Ectodermal cell (in vitro differentiated cells): ENCODE results near the gene MSRB2.
A peak's percentile ranks its signal among the peaks of the same experiment; 100 is the strongest.

Experiments
- H3K27ac ChIP-seq: 2 replicates; pipeline ENCODE4 v1.7.0; 2013; ENCODE audit warnings: mild to moderate bottlenecking, low read depth, low read length; ENCODE audit not compliant: insufficient read depth, poor library complexity, severe bottlenecking
- H3K27me3 ChIP-seq: 2 replicates; pipeline ENCODE4 v1.7.0; 2013; ENCODE audit warnings: mild to moderate bottlenecking, low read length; ENCODE audit not compliant: insufficient read depth, control insufficient read depth, poor library complexity, severe bottlenecking
- H3K36me3 ChIP-seq: one replicate; pipeline ENCODE4 v1.7.0; 2013; ENCODE audit warnings: low read length; ENCODE audit not compliant: control insufficient read depth, insufficient read depth
- H3K4me1 ChIP-seq: one replicate; pipeline ENCODE4 v1.7.0; 2013; ENCODE audit warnings: low read length; ENCODE audit not compliant: control insufficient read depth, insufficient read depth
- H3K4me3 ChIP-seq: 2 replicates; pipeline ENCODE4 v1.7.0; 2013; ENCODE audit warnings: low read depth, low read length, control low read depth; ENCODE audit not compliant: insufficient read depth
- H3K9me3 ChIP-seq: 2 replicates; pipeline ENCODE4 v1.7.0; 2013; ENCODE audit warnings: mild to moderate bottlenecking, low read length, moderate library complexity; ENCODE audit not compliant: control insufficient read depth
- WGBS, 2 experiments: methylation state at CpG; one replicate each; pipeline ENCODE4 v1.1.7; 2013; ENCODE audit warnings: missing lambda C conversion rate in 2 of 2; 5-methylcytosine and 5-hydroxymethylcytosine counted together

MSRB2 gene

DNA sequence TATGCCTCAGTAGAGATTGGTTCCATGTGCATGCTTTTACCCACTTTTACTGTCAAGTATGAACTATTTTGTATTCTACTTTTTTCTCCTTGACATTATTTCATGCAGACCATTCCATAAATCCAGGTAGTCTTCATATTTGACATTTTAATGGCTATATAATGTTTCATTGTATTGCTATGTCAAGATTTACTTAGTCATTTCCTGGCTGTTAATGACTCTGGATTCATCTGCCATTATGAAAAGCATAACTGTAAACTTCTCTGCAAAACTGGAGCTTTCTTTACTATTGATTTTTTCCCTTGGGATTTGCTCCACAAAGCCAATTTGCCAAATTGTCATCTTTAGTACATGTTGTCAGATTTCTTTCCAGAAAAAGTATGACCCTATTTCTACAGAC lies 6.8 kb upstream of the MSRB2 start:
- H3K27ac ChIP-seq, result no peak overlapping the region
- no peaks in the 10 kb centered on the region for H3K4me1 ChIP-seq
- no peak overlapping the region for H3K4me3 ChIP-seq
- no peaks in the 10 kb centered on the region for H3K27me3 ChIP-seq
- H3K9me3 ChIP-seq, result no peaks in the 10 kb centered on the region
- H3K36me3 ChIP-seq, result no peaks in the 10 kb centered on the region

DNA sequence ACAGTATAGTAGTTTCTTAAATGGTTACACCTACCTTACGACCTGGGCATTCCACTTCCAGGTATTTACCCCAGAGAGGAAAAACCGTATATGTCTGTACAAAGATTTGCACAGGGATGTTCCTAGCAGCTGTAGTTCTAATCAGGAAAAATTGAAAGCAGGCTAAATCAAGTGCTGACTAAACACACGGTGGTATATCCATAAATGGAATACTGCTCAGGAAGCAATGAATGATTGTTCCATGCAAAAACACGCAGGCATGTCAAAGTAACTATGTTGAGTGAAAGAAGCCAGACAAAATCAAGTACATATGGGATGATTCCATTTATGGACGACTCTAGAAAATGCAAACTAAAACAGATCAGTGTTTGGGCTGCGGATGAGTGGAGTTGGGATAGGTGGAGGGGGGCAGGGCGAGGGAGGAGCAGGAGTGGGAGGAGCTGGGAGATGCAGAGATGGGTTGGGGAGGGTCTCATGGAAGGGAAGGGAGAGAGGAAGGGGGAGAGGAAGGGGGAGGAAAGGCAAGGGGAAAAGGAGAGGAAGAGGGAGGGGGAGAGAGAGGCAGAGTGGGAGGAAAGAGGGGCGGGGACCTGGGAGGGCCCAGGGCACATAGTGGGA lies 484 bp upstream of the MSRB2 start:
- 78% methylated on average over 8 of the region's 8 CpGs for WGBS, 2 experiments
- Histone ChIP-seq H3K36me3 (no peaks in the 10 kb centered on the region), H3K4me1 (peaks cover 2% of the 10 kb centered on the region), H3K27me3 (no peaks in the 10 kb centered on the region), H3K9me3 (no peaks in the 10 kb centered on the region), H3K27ac (no peak overlapping the region), H3K4me3 (no peak overlapping the region)

DNA sequence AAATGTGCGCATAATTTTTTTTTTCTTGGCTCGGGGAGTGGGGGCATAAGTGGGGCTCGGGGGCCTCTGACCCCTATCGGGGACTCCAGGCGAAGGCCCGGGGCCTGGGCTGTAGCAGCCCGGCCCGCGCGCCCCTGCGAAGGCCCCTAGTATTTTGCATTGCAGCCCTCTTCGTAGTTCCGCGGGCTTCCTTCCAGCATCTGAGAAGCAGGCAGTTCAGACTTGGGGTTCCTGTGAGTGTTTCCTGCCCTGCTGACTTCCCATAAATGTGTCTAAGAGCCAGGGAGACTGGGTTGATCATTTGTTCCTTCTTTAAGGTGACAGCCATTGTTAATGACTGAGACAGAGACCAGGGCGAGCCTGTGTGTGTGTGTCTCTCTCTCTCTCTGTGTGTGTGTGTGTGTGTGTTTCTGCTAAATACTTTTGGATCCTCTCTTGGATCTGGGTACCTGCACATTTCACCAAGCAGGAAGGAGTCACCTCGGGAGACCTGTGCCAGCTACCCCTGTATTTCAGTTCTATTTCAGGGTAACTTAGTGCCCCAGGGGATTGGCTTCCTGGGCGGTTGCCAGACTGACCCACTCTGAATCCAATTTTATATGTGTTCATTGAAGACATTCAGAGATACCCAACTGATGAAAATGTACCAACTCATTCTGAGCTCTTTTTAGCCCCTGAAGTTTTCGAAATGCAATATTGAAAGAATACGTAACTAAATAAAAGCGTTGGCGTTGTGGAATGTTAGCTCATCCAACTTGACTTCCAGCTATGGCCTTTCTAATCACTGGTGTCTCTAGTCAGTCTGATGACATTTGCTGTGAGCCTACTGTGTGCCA lies 805 bp downstream of the MSRB2 start:
- no peaks in the 10 kb centered on the region for H3K27me3 ChIP-seq
- WGBS, 2 experiments, result 25% methylated on average over 21 of the region's 21 CpGs
- no peaks in the 10 kb centered on the region for H3K36me3 ChIP-seq
- peak overlapping the region; percentile 68 for H3K27ac ChIP-seq
- peaks cover 7% of the 10 kb centered on the region for H3K4me1 ChIP-seq
- H3K4me3 ChIP-seq, result peak overlapping the region; percentile 77
- no peaks in the 10 kb centered on the region for H3K9me3 ChIP-seq

DNA sequence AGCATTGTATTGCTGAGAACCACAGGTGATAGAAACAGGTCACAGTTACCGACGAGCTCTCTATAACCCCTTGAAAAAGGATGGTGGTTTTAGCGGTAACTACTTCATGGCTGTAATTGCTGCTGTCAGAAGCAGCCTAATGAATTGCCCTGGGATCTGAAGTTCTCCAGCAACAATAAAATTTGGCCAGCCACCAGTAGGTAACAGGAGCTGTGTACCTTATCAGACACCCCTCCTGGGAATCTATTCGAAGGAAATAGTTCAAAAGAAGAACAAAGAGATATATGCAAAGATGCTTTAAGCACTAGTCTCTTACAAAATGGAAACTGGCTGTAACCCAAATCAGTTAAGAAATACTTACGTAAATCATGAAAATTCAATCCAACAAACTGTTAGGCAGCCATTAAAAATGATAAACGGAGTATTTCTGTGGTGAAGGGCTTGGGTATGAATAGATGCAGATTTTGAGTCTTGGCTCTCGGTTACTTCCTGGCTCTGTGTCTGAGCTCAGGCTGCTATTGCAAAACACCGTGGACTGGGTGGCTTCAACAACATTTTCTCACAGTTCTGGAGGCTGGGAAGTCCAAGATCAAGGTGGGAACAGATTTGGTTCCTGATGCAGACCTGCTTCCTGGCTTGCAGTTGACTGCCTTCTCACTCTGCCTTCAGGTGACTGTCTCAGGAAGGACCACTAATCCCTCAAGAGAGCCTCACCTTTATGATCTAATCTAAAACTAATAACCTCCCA lies 1.6 kb downstream of the MSRB2 start:
- no peaks in the 10 kb centered on the region for H3K9me3 ChIP-seq
- no peak overlapping the region for H3K27ac ChIP-seq
- H3K4me1 ChIP-seq, result peaks cover 7% of the 10 kb centered on the region
- H3K4me3 ChIP-seq, result peak overlapping the region; percentile 77
- H3K36me3 ChIP-seq, result no peaks in the 10 kb centered on the region
- WGBS, 2 experiments, result 73 to 79% methylated on average over 7 to 8 of the region's 8 CpGs
- H3K27me3 ChIP-seq, result no peaks in the 10 kb centered on the region

- no peak overlapping the region for H3K4me3 ChIP-seq
- no peaks in the 10 kb centered on the region for H3K27me3 ChIP-seq
- peaks cover 7% of the 10 kb centered on the region for H3K4me1 ChIP-seq
- 88 to 95% methylated on average over 2 to 3 of the region's 3 CpGs for WGBS, 2 experiments
- H3K27ac ChIP-seq, result no peak overlapping the region
- no peaks in the 10 kb centered on the region for H3K36me3 ChIP-seq
- no peaks in the 10 kb centered on the region for H3K9me3 ChIP-seq
Observed at GRCh38 chr10:23099079-23099478, 3.7 kb downstream of the MSRB2 start.

GRCh38 chr10:23099816-23100215 lies 4.4 kb downstream of the MSRB2 start:
- Histone ChIP-seq H3K36me3 (no peaks in the 10 kb centered on the region), H3K4me3 (no peak overlapping the region), H3K27ac (no peak overlapping the region), H3K27me3 (no peaks in the 10 kb centered on the region), H3K4me1 (peaks cover 7% of the 10 kb centered on the region), H3K9me3 (no peaks in the 10 kb centered on the region)
- 85 to 89% methylated on average over 2 of the region's 2 CpGs for WGBS, 2 experiments

GRCh38 chr10:23100331-23101030 lies 5.1 kb downstream of the MSRB2 start:
- Histone ChIP-seq H3K4me3 (no peak overlapping the region), H3K36me3 (no peaks in the 10 kb centered on the region), H3K27me3 (no peaks in the 10 kb centered on the region), H3K27ac (no peak overlapping the region), H3K4me1 (peaks cover 7% of the 10 kb centered on the region), H3K9me3 (no peaks in the 10 kb centered on the region)
- 92 to 95% methylated on average over 6 of the region's 6 CpGs for WGBS, 2 experiments

GRCh38 chr10:23106331-23107072 lies 11.1 kb downstream of the MSRB2 start:
- no peaks in the 10 kb centered on the region for H3K36me3 ChIP-seq
- H3K4me1 ChIP-seq, result peaks cover 4% of the 10 kb centered on the region
- H3K9me3 ChIP-seq, result no peaks in the 10 kb centered on the region
- WGBS, 2 experiments, result 75 to 80% methylated on average over 10 of the region's 10 CpGs
- H3K4me3 ChIP-seq, result no peak overlapping the region
- H3K27ac ChIP-seq, result no peak overlapping the region
- H3K27me3 ChIP-seq, result no peaks in the 10 kb centered on the region

GRCh38 chr10:23110722-23111516 lies 15.5 kb downstream of the MSRB2 start:
- Histone ChIP-seq H3K27ac (no peak overlapping the region), H3K27me3 (no peaks in the 10 kb centered on the region), H3K4me3 (no peak overlapping the region), H3K36me3 (peaks cover 11% of the 10 kb centered on the region), H3K9me3 (no peaks in the 10 kb centered on the region), H3K4me1 (peaks cover 9% of the 10 kb centered on the region)
- WGBS, 2 experiments, result 80 to 90% methylated on average over 12 to 13 of the region's 13 CpGs
